GM18520 (cell line): ENCODE results near the gene TSPEAR.

Source experiments
- ATAC-seq: cut with Tn5 transposase; IDR thresholded peaks from one replicate; pipeline ENCODE4 v1.9.1; 2021; ENCODE audit not compliant: unreplicated experiment

TSPEAR gene

GRCh38 chr21:44741921-44742320, 30.5 kb upstream of the TSPEAR start:
- no peak for ATAC-seq

GRCh38 chr21:44740742-44741141, 29.4 kb upstream of the TSPEAR start:
- no peak for ATAC-seq

GRCh38 chr21:44739316-44739715, 27.9 kb upstream of the TSPEAR start:
- no peak for ATAC-seq

GRCh38 chr21:44738621-44739020, 27.2 kb upstream of the TSPEAR start:
- ATAC-seq, result no peak

GRCh38 chr21:44737706-44738354, 26.5 kb upstream of the TSPEAR start:
- no peak for ATAC-seq

GRCh38 chr21:44736291-44737004, 25.1 kb upstream of the TSPEAR start:
- no peak for ATAC-seq

GRCh38 chr21:44735821-44736220, 24.4 kb upstream of the TSPEAR start:
- ATAC-seq, result no peak

GRCh38 chr21:44734841-44735240, 23.5 kb upstream of the TSPEAR start:
- no peak for ATAC-seq

GRCh38 chr21:44734026-44734745, 22.8 kb upstream of the TSPEAR start:
- ATAC-seq, result no peak

- no peak for ATAC-seq
Observed at GRCh38 chr21:44732956-44733355, 21.6 kb upstream of the TSPEAR start.

GRCh38 chr21:44732263-44732662, 20.9 kb upstream of the TSPEAR start:
- no peak for ATAC-seq

- no peak for ATAC-seq
Observed at GRCh38 chr21:44730951-44731579, 19.7 kb upstream of the TSPEAR start.

GRCh38 chr21:44730028-44730395, 18.6 kb upstream of the TSPEAR start:
- no peak for ATAC-seq

- no peak for ATAC-seq
Observed at GRCh38 chr21:44729336-44730027, 18.1 kb upstream of the TSPEAR start.

GRCh38 chr21:44728716-44729115, 17.3 kb upstream of the TSPEAR start:
- ATAC-seq, result no peak

GRCh38 chr21:44727757-44728156, 16.4 kb upstream of the TSPEAR start:
- ATAC-seq, result no peak

- ATAC-seq, result no peak
Observed at GRCh38 chr21:44727321-44727720, 15.9 kb upstream of the TSPEAR start.

- no peak for ATAC-seq
Observed at GRCh38 chr21:44726826-44727225, 15.5 kb upstream of the TSPEAR start.

GRCh38 chr21:44724926-44725325, 13.6 kb upstream of the TSPEAR start:
- no peak for ATAC-seq

GRCh38 chr21:44724196-44724595, 12.8 kb upstream of the TSPEAR start:
- ATAC-seq, result no peak
